ENCODE data around the gene MYMK.

Gene MYMK

GRCh38 chr9:133485531-133486260 is 39.1 kb downstream of the MYMK start:
- no peak for DNase-seq (ENCODE audit: low read depth)

GRCh38 chr9:133484671-133485437 is 39.9 kb downstream of the MYMK start:
- no peak for DNase-seq (ENCODE audit: low read depth)

DNA sequence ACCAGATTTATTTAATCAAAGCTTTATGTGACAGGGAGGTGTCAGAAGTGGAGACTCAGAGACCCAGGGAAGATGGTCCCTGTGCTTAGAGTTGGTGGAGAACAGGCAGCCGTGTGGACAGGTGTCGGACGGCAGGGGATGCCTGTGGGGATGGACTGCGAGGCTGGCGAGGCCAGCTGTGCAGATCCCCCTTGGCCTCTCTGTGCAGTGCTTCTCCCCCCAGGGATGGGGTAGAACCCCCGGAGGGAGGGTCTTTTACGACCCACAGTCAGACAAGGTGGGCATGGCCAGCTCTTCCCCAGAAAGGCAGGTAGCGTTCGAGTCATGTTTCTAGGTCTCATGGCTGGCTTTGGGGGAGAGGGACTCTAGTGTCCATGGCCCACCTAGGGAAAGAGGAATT is 41.1 kb downstream of the MYMK start:
- DNase-seq (ENCODE audit: low read depth) = no peak

GRCh38 chr9:133478851-133479711 is 45.7 kb downstream of the MYMK start, which contains the start of gene SLC2A6:
Gene SLC2A6 (minus strand): TSS chr9:133479099. CDS start chr9:133479059, 40 bp downstream.
- no peak for DNase-seq (ENCODE audit: low read depth)

GRCh38 chr9:133477992-133478850 is 46.5 kb downstream of the MYMK start:
- no peak for DNase-seq (ENCODE audit: low read depth)

GRCh38 chr9:133477461-133477860 is 47.3 kb downstream of the MYMK start:
- DNase-seq (ENCODE audit: low read depth) = no peak

- DNase-seq (ENCODE audit: low read depth) = no peak
Observed at GRCh38 chr9:133476941-133477340, 47.8 kb downstream of the MYMK start.

DNA sequence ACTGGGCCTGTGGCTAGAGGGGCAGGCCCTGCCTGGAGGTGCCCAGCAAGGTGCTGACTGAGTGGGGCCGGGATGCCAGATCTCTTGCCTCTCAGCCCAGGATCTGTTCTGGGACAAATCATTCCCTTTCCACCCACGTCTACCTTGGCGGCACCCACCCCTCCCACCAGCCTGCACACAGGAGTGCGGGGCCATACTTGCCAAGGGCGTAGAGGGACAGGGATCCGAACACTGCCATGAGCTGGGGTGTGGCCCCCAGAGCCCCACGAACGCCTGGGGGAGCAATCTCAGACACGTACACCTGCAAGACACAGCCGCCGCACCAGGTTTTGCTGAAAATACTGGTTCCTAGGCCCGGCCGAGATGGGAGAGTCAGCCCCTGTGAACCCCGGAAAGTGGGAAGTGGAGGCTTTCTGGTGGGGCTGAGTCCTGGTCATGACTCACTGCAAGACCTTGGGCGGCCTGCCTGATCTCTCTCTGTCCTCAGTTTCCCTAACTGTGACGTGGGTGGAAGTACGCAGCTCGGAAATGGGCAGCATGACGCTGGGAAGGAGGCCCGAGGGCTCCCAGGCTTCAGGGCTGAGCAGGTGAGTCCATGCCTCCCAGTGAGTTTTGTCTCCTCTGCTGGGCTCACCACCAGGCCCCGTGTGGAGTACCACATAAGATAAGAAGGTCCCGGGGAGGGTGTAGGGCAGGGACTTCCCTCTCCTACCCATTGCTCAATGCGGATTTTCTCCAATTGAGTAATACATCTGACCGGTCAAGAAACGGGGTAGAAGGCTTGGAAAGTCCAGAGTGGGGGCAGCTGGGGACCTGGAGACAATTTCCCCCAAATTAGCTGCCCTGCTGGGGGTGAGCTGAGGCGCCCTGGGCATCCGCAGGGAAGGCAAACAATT is 48.5 kb downstream of the MYMK start:
- DNase-seq (ENCODE audit: low read depth) = no peak

DNA sequence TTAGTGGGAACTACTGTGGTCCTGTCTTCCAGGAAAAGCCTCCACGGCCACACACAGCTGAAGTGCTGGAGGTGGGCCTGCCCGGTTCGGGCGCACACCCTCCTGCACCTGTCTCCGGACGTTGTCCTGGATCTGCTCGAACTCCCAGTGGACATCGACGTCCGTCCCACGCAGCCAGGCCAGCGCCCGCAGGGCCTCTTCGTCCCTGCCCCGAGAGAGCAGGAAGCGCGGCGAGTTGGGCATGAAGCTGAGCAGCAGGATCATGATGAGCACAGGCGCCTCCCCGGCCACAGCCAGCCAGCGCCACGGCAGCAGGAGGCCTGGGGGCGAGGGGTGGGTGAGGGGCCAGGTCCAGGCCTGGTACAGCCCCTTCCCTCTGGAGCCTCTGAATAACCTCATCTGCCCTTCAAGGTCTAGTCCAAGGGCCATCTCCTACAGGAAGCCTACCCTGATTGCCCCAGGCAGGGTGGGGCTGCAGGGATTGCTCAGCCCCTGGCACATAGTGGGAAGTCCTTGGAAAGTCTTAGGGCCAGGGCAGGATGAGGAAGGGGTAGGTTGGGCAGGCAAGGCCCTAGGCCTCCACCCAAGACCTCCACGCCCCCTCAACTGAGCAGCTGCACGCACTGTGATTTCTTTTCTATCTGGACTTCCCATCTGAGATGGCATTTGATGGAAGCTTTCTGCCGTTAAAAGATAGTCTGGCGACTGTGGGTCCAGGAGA is 49.3 kb downstream of the MYMK start:
- DNase-seq (ENCODE audit: low read depth) = no peak

- no peak for DNase-seq (ENCODE audit: low read depth)
Observed at GRCh38 chr9:133474853-133475252, 49.9 kb downstream of the MYMK start.

DNA sequence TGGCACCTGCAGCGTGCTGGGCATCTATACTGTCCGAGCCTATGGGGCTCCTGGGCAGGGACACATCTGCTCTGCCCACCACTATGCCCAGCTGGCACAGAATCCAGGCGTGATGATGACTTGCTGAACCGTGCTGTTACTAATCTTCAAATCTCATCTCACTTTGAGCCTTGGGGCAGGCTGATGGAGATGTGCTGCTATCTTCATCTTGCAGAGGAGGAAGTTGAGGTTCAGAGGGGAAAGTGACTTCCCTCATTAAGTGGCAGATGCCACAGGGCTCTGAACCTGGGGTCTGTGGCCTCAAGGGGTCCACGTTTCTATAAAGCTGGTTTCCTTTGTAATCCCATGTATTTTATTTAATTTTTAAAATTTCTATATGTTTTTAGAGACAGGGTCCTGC is 50.5 kb downstream of the MYMK start:
- no peak for DNase-seq (ENCODE audit: low read depth)

DNA sequence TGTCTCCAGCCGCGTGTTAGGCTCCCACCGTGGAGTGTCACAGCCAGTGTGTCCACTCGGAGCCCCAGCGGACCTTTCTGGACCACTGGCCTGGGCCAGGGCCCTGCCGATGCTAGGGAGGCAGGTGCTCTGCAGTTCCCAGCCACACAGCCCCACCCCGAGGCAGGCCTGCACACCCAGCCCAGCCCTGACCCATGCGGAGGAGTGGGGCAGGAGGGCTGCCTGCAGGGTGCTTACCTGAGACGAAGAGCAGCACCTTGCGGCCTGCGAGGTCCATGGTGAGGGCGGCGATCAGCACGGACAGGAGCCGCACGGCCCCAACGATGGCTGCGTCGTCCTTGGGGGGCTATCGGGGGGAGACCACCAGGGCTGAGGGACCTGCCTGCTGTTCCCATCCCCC is 51.0 kb downstream of the MYMK start:
- DNase-seq (ENCODE audit: low read depth) = no peak

DNA sequence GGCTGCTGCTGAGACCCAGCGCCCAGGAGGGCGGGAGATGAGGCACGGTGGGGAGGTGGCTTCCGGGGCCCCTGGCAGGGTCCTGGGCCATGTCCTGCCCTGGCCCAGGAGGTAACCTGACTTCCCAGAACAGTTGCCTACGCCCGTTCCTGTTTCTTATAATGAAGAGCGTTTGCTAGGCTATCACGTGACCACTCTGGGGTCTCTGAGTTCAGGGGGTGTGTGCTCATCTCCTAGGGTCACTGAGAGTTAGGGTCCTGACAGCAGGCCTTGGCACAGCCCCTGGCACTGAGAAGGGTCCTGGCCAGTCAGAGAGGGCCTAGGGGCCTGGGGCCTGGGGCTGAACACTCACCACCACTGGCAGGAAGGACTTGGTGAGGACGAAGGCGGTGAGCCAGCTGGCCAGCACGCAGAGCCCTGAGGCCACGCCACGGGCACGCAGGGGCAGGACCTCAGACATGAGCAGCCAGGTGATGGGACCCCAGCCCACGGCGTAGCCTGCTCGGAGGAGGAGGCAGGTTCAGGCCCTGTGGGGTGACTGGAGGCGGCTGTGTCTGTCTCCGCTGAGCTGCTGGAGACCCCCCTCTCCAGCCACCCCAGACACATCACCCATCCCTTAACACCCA is 51.9 kb downstream of the MYMK start:
- no peak for DNase-seq (ENCODE audit: low read depth)

DNA sequence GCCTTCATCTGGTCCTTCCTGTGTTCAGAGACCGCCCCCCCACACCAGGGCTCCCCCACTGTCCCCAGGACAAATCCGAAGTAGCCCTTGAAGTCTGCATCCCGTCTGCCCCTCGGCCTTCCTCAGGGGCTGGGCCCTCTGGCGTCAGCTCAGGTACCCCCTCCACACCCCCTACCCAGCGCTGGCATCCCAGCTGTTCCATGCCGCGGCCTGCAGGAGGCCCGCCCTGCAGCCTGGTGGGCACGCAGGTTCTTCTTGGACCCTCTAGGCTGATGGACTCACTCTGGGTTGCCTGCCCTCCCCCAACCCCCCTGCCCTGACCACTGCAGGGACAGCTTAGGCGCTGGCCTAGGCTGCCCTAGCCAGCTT is 52.5 kb downstream of the MYMK start:
- no peak for DNase-seq (ENCODE audit: low read depth)

- DNase-seq (ENCODE audit: low read depth) = no peak
Observed at GRCh38 chr9:133471551-133472276, 53.0 kb downstream of the MYMK start.

DNA sequence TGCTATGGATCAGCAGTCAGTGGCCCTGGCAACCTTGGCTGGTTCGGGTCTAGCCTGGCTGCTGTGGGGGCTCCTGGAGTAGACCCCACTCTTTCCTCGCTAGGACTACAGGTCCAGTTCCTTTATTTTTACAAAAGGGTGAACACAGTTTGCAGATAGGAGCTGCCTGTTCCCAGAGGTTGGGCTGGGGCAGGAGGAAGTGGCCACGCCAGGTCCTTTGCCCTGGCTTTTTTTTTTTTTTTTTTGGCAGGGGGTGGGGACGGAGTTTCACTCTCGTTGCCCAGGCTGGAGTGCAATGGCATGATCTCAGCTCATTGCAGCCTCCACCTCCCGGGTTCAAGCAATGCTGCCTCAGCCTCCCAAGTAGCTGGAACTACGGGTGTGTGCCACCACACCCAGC is 53.8 kb downstream of the MYMK start:
- no peak for DNase-seq (ENCODE audit: low read depth)

DNA sequence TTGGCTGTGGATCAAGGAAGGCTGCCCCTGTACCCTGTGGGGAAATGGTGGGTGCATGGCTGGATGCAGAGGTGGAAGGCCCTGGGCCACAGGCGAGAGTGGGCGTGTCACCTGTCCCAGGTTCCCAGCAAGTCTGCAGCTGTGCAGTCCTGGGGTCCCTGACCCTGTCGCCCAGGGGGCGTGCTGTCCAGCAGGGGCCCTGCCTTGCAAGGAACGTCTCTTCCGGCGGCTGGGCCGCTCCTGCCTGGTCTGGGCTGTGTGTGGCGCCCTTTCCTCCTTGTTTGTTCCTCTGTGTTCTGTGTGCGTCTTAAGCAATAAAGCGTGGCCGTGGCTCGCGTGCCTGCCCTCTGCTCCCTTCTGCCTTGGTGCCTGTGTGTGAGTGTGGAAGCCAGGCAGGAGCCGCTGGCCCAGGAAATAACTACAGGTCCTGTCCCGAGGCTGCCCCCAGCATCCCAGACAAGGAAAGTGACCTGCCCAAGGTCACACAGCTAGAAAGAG is 54.3 kb downstream of the MYMK start:
- DNase-seq (ENCODE audit: low read depth) = no peak

- no peak for DNase-seq (ENCODE audit: low read depth)
Observed at GRCh38 chr9:133468777-133469421, 55.9 kb downstream of the MYMK start.

Measured in GM04503 (cell line).